SIG-M5 treated with dmso at 0.1 percent for 504 hours (cell line): ENCODE measurements around the gene TRPM6.
"Not testable (repeated sequence)": the region's sequence is repeated elsewhere in the genome, so short reads cannot be mapped to it uniquely, and the experiment has no call there.

Source experiments
- DNase-seq: peaks from one replicate; lab custom pipeline; 2025; ENCODE audit not compliant: unreplicated experiment; lab: John Stamatoyannopoulos, UW

The TRPM6 gene

GRCh38 chr9:74887041-74887980 is at the start of gene TRPM6:
Gene TRPM6, minus strand, starts transcription at chr9:74887921. Its CDS starts 65 bp downstream, at chr9:74887856.
- peak; percentile 26 for DNase-seq

- DNase-seq = no peak
These were observed 47.3 kb upstream of the TRPM6 start for GRCh38 chr9:74935008-74935407.

GRCh38 chr9:74921737-74922136 is 34.0 kb upstream of the TRPM6 start:
- no peak for DNase-seq

GRCh38 chr9:74920944-74921626 is 33.4 kb upstream of the TRPM6 start:
- no peak for DNase-seq

- no peak for DNase-seq
These were observed 22.3 kb upstream of the TRPM6 start for GRCh38 chr9:74910036-74910435.

- no peak for DNase-seq
These were observed 20.9 kb upstream of the TRPM6 start for GRCh38 chr9:74908665-74909064.

GRCh38 chr9:74907085-74907484 is 19.4 kb upstream of the TRPM6 start:
- no peak for DNase-seq

- DNase-seq = no peak
These were observed 13.3 kb upstream of the TRPM6 start for GRCh38 chr9:74901001-74901400.

GRCh38 chr9:74888449-74888848 is 728 bp upstream of the TRPM6 start:
- DNase-seq = not testable (repeated sequence)

GRCh38 chr9:74887981-74888370 is 255 bp upstream of the TRPM6 start:
- no peak for DNase-seq

- no peak for DNase-seq
These were observed 11.3 kb downstream of the TRPM6 start for GRCh38 chr9:74876382-74876949.

- no peak for DNase-seq
These were observed 12.1 kb downstream of the TRPM6 start for GRCh38 chr9:74875656-74876055.

GRCh38 chr9:74874220-74874619 is 13.5 kb downstream of the TRPM6 start:
- DNase-seq = no peak

GRCh38 chr9:74872619-74873233 is 15.0 kb downstream of the TRPM6 start:
- DNase-seq = no peak

- DNase-seq = no peak
These were observed 20.2 kb downstream of the TRPM6 start for GRCh38 chr9:74867483-74867882.

GRCh38 chr9:74865177-74865576 is 22.5 kb downstream of the TRPM6 start:
- peak; percentile 20 for DNase-seq

- DNase-seq = no peak
These were observed 25.8 kb downstream of the TRPM6 start for GRCh38 chr9:74861773-74862474.

- DNase-seq = no peak
These were observed 26.6 kb downstream of the TRPM6 start for GRCh38 chr9:74861071-74861470.

GRCh38 chr9:74860247-74860646 is 27.5 kb downstream of the TRPM6 start:
- not testable (repeated sequence) for DNase-seq

GRCh38 chr9:74859786-74860185 is 27.9 kb downstream of the TRPM6 start:
- DNase-seq = no peak
